RWPE1 (cell line): ENCODE measurements around the gene BCL7C.

Source experiments
- CTCF ChIA-PET: fragments of 350-600 bp; sonication (Branson Sonifier 250); formaldehyde crosslinking; extraction: SDS; loops from one replicate; lab custom pipeline; 2021; lab: Yijun Ruan, JAX
- POLR2A ChIA-PET: fragments of 400-600 bp; formaldehyde crosslinking; extraction: SDS; loops from one replicate; lab custom pipeline; 2020; ENCODE audit warnings: antibody characterized with exemption; ENCODE audit not compliant: low non-redundant PET; lab: Yijun Ruan, JAX
- DNase-seq: peaks from one replicate; pipeline ENCODE4 v3.0.0; 2012; ENCODE audit warnings: low spot score
- H3K27ac ChIP-seq: fragments of 450-650 bp; 2 replicates; pipeline ENCODE4 v1.5.1; 2017
- TF ChIP-seq, protein P1 (sequence below): fragments of 450-650 bp; conservative IDR thresholded peaks from 2 replicates; pipeline ENCODE4 v1.5.1; 2017; ENCODE audit warnings: low read depth, mild to moderate bottlenecking

BCL7C gene

DNA sequence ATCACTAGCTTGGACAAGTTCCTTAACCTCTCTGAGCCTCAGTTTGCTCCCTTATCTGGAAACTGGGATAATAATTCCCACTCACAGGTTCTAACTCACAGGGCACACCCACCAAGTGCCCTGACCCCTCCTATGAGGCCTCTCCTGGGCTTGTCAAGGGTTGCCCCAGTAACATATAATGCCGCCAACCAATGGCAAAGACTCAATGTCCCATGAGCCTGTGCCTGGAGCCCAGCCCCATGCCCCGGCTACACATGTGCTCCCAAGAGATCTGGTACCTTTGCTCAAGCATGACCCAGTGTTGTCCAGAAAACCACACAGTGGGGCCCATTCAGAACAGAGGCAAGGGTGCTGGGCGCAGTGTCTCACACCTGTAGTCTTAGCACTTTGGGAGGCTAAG is 21.0 kb upstream of the BCL7C start:
- no peak overlapping the region; the same call in 1 of the 2 replicates for H3K27ac ChIP-seq
- no peak for DNase-seq
- POLR2A ChIA-PET, result no interaction called here
- CTCF ChIA-PET, result no interaction called here
- TF ChIP-seq, protein P1, sequence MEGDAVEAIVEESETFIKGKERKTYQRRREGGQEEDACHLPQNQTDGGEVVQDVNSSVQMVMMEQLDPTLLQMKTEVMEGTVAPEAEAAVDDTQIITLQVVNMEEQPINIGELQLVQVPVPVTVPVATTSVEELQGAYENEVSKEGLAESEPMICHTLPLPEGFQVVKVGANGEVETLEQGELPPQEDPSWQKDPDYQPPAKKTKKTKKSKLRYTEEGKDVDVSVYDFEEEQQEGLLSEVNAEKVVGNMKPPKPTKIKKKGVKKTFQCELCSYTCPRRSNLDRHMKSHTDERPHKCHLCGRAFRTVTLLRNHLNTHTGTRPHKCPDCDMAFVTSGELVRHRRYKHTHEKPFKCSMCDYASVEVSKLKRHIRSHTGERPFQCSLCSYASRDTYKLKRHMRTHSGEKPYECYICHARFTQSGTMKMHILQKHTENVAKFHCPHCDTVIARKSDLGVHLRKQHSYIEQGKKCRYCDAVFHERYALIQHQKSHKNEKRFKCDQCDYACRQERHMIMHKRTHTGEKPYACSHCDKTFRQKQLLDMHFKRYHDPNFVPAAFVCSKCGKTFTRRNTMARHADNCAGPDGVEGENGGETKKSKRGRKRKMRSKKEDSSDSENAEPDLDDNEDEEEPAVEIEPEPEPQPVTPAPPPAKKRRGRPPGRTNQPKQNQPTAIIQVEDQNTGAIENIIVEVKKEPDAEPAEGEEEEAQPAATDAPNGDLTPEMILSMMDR, result no peak

DNA sequence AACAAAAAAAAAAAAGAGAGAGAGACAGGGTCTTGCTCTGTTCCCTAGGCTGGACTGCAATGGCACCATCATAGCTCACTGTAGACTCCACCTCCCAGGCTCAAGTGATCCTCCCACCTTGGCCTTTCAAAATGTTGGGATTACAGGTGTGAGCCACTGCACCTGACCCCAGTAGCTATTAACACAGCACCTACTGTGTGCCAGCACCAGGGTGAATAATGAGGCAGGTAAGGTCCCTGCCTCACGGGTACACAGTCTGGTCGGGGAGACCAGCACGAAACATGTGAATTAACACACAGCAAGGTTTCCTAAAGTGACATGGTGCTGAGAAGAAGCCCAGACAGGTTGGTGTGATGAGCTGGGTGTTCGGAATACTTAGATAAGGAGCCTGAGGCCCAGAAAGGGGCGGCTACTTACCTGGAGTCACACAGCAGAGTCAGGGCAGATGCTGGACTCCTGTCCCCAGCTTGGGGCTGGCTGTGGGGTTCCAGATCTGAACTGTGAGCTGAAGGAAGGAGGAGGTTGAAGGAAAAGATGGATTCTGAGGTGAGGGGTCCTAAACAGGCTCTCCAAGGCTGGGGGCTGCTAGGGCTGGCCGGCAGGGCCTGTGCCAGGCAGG is 19.0 kb upstream of the BCL7C start:
- TF ChIP-seq, protein P1, result no peak
- 0 out of 2 replicates have a peak overlapping the region, but pooled peaks have one; percentile 7 for H3K27ac ChIP-seq
- ChIA-PET CTCF (interaction anchor here (0.5 to 2.0 kb wide), 4 partner anchors 34 to 99 kb away, joined by 3 to 5 read pairs (median 3); no protein-coding TSS in a partner anchor), POLR2A (interaction anchor here (0.5 kb wide), 1 partner anchor 39 kb away, joined by 3 read pairs; no protein-coding TSS in a partner anchor)
- DNase-seq, result no peak

DNA sequence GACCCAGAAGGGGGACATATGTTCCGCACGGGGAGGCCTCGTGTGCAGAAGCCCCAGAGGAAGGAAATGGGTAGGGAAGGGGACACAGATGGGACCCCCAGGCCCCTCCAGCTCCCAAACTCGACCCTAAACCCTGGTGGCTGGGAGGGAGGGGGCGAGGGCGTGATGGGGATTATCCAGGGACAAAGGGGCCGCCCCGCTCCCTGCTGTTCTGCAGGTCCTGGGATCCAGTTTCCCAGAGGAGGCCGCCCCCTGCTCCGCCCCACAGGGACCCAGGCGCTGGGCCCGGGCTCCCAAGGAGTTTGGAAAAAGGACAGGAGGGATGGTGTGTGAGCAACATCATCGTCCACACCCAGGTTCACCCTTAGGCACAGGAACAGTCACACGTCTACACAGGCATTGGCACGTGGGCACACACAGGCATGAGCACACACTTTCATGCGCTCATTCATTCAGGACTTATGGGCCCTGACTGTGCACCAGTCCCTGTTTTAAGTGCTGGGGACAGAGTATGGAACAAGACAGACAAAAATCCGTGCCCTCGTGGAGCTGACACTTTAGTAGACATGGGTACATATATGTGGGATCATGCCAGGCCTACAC is 16.7 kb upstream of the BCL7C start:
- peak overlapping the region; percentile 5; the same call in 1 of the 2 replicates for H3K27ac ChIP-seq
- TF ChIP-seq, protein P1, result no peak
- ChIA-PET CTCF (interaction anchor here (1.2 kb wide), 1 partner anchor 9 kb away, joined by 3 read pairs; no protein-coding TSS in a partner anchor), POLR2A (no interaction called here)
- DNase-seq, result no peak

DNA sequence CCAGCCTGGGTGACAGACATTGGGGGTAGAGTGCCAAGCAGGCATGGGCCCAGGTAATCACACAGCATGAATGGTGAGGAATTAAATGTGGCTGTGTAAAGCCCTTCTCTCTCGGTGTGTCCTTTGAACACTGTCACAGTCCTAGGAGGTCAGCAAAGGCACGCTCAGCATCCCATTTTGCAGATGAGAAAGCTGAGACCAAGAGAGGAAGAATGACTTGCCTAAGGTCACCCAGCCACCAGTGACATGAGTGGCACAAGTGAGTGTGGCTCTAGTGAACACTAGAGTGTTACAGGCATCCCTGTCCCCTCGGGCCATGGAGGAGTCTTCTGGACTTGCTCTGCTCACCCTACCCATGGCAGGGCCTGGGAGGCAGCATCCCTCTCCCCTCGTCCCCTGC is 13.2 kb upstream of the BCL7C start:
- DNase-seq, result no peak
- ChIA-PET POLR2A (no interaction called here), CTCF (interaction anchor here (1.5 kb wide), 1 partner anchor 62 kb away, joined by 6 read pairs; no protein-coding TSS in a partner anchor)
- TF ChIP-seq, protein P1, result no peak
- H3K27ac ChIP-seq, result no peak overlapping the region; the same call in 1 of the 2 replicates

DNA sequence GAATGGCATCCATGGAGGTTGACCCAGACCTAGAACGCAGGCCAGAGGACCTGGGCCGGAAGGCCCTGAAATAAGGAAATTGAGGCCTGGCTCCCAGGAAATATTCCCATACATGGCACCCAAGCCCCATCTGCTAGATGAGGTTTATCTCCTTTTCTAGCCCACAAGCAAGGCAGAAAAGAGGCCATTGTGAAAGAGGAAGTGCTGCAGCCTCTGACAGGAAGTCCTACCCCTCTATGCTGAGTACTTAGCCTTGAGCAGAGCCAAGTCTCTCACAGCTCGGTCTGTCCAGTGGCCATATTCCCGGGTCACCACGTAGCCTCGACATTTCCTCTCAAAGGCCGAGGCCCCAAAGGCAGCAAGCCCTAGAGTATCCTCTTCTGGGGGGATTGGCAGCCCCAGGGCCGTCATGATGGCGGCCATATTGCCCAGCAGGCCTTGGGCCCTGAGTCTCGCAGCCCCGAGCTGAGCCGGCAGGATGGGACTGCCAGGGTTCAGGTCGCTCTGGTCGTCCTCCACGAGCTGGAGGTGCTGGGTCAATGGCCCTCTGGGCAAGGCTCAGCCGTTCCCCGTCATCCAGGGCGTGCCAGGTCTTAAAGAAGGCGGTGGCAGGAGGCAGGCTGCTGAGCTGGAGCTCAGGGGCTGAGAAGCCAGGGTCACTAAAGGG is 10.4 kb upstream of the BCL7C start:
- H3K27ac ChIP-seq, result peak overlapping the region; percentile 84
- ChIA-PET POLR2A (interaction anchor here (0.5 kb wide), 1 partner anchor 8 kb away, joined by 6 read pairs; no protein-coding TSS in a partner anchor), CTCF (interaction anchor here (0.7 to 1.5 kb wide), 3 partner anchors 37 to 1959 kb away, joined by 3 to 6 read pairs (median 3); no protein-coding TSS in a partner anchor)
- DNase-seq, result no peak
- TF ChIP-seq, protein P1, result no peak

DNA sequence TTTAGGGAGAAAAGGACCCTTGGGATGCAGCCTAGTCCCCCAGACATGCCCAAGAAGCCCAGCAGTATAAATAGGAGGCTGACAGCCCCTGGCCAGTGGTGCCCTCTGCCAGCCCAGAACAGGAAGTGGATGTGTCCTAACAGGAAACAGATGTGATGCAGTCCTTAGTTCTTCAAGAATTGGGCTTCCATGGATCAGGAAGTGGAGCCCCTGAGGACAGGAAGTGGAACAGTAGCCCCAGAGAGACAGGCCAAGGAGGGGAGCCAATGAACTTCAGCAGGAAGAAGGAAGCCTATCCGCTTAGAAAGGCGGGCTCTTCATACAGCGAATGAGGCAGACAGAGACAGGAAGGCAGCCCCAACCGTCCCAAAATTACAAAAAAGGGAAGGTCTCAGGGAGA is 9.7 kb upstream of the BCL7C start:
- CTCF ChIA-PET, result interaction anchor here (0.6 to 3.8 kb wide), 2 partner anchors 59 to 940 kb away, joined by 3 to 47 read pairs; no protein-coding TSS in a partner anchor
- peak overlapping the region; percentile 84 for H3K27ac ChIP-seq

More for the DNA sequence above, 9.7 kb upstream of the BCL7C start:
- DNase-seq, result no peak
- POLR2A ChIA-PET, result no interaction called here
- TF ChIP-seq, protein P1, result no peak
